SK-N-SH treated with all-trans-retinoic acid at 6 μM for 48 hours (cell line): ENCODE results near the gene SDF4.

Experiments used
- ATAC-seq: fragments of 200-7000 bp; cut with Tn5 transposase; 3 replicates; pipeline ENCODE4 v1.9.1; 2020; ENCODE audit warnings: mild to moderate bottlenecking, moderate library complexity
- ARNTL ChIP-seq: fragments of 450-650 bp; formaldehyde crosslinking; IDR thresholded peaks from 2 replicates; pipeline ENCODE4 v1.5.0; 2020; ENCODE audit warnings: low read depth, mild to moderate bottlenecking, moderate library complexity, borderline replicate concordance
- BACH2 ChIP-seq: fragments of 250-450 bp; sonication (Bioruptor Pico); IDR thresholded peaks from 2 replicates; pipeline ENCODE4 v1.9.0; 2021; ENCODE audit warnings: mild to moderate bottlenecking, borderline replicate concordance
- CREB5 ChIP-seq: fragments of 250-450 bp; sonication (Bioruptor Pico); IDR thresholded peaks from 2 replicates; pipeline ENCODE4 v1.5.1; 2020; ENCODE audit warnings: low read depth, mild to moderate bottlenecking, moderate library complexity
- CSDC2 ChIP-seq: fragments of 250-450 bp; sonication (Bioruptor Pico); IDR thresholded peaks from 2 replicates; pipeline ENCODE4 v1.5.0; 2020; ENCODE audit warnings: mild to moderate bottlenecking, moderate library complexity
- CSRNP3 ChIP-seq: fragments of 250-450 bp; sonication (Bioruptor Pico); IDR thresholded peaks from 2 replicates; pipeline ENCODE4 v1.5.1; 2021; ENCODE audit warnings: mild to moderate bottlenecking, moderate library complexity
- OSR1 ChIP-seq: fragments of 250-450 bp; sonication (Bioruptor Pico); IDR thresholded peaks from 2 replicates; pipeline ENCODE4 v1.8.0; 2022; ENCODE audit warnings: moderate library complexity, mild to moderate bottlenecking, inconsistent platforms
- PATZ1 ChIP-seq: fragments of 250-450 bp; sonication (Bioruptor Pico); IDR thresholded peaks from 2 replicates; pipeline ENCODE4 v1.8.0; 2020; ENCODE audit warnings: mild to moderate bottlenecking, moderate library complexity, borderline replicate concordance
- POU6F1 ChIP-seq: fragments of 250-450 bp; sonication (Bioruptor Pico); IDR thresholded peaks from 2 replicates; pipeline ENCODE4 v1.8.0; 2021; ENCODE audit warnings: low read depth, mild to moderate bottlenecking, moderate library complexity, borderline replicate concordance
- PPARA ChIP-seq: fragments of 250-450 bp; sonication (Bioruptor Pico); IDR thresholded peaks from 2 replicates; pipeline ENCODE4 v1.5.0; 2020; ENCODE audit warnings: mild to moderate bottlenecking, borderline replicate concordance
- RARB ChIP-seq: fragments of 250-450 bp; sonication (Bioruptor Pico); IDR thresholded peaks from 2 replicates; pipeline ENCODE4 v1.8.0; 2021; ENCODE audit warnings: mild to moderate bottlenecking, moderate library complexity
- SNAI2 ChIP-seq: fragments of 250-450 bp; sonication (Bioruptor Pico); IDR thresholded peaks from 2 replicates; pipeline ENCODE4 v1.5.0; 2020; ENCODE audit warnings: mild to moderate bottlenecking, moderate library complexity
- TCF4 ChIP-seq: fragments of 250-450 bp; sonication (Bioruptor Pico); IDR thresholded peaks from 2 replicates; pipeline ENCODE4 v1.8.0; 2021; ENCODE audit warnings: mild to moderate bottlenecking, moderate library complexity, borderline replicate concordance
- TOX ChIP-seq: fragments of 250-450 bp; sonication (Bioruptor Pico); IDR thresholded peaks from 2 replicates; pipeline ENCODE4 v1.8.0; 2021; ENCODE audit warnings: mild to moderate bottlenecking, moderate library complexity, borderline replicate concordance
- TSHZ2 ChIP-seq: fragments of 250-450 bp; sonication (Bioruptor Pico); IDR thresholded peaks from 2 replicates; pipeline ENCODE4 v1.5.0; 2020; ENCODE audit warnings: mild to moderate bottlenecking, moderate library complexity
- ZC3H10 ChIP-seq: fragments of 250-450 bp; sonication (Bioruptor Pico); IDR thresholded peaks from 2 replicates; pipeline ENCODE4 v1.5.1; 2021; ENCODE audit warnings: mild to moderate bottlenecking, moderate library complexity
- ZNF70 ChIP-seq: fragments of 450-650 bp; formaldehyde crosslinking; IDR thresholded peaks from 2 replicates; pipeline ENCODE4 v1.5.0; 2020; ENCODE audit warnings: mild to moderate bottlenecking, moderate library complexity
- ZNF8 ChIP-seq: fragments of 450-650 bp; formaldehyde crosslinking; IDR thresholded peaks from 2 replicates; pipeline ENCODE4 v1.5.0; 2020; ENCODE audit warnings: mild to moderate bottlenecking, moderate library complexity

The SDF4 gene

GRCh38 chr1:1200876-1201810 is 30.7 kb downstream of the SDF4 start:
- TF ChIP-seq TCF4 (CRISPR knock-in tag): no peak
- no peak for TF ChIP-seq ARNTL (CRISPR knock-in tag)
- TF ChIP-seq TSHZ2 (CRISPR knock-in tag): no peak
- TF ChIP-seq RARB (CRISPR knock-in tag): no peak
- TF ChIP-seq BACH2 (CRISPR knock-in tag): no peak
- TF ChIP-seq CSRNP3 (CRISPR knock-in tag): no peak
- no peak for TF ChIP-seq CSDC2 (CRISPR knock-in tag)
- no peak for TF ChIP-seq PPARA
- TF ChIP-seq, all 23 proteins: peak for 0
- peak; percentile 27; the same call in 2 of the 3 replicates for ATAC-seq

GRCh38 chr1:1199961-1200875 is 31.6 kb downstream of the SDF4 start:
- no peak for TF ChIP-seq PPARA
- no peak for TF ChIP-seq RARB (CRISPR knock-in tag)
- no peak for TF ChIP-seq OSR1
- TF ChIP-seq CSRNP3 (CRISPR knock-in tag): no peak
- no peak for TF ChIP-seq TCF4 (CRISPR knock-in tag)
- TF ChIP-seq SNAI2: no peak
- no peak for TF ChIP-seq ZNF70 (CRISPR knock-in tag)
- TF ChIP-seq TOX (CRISPR knock-in tag): no peak
- TF ChIP-seq PATZ1 (CRISPR knock-in tag): no peak
- ATAC-seq: no peak

GRCh38 chr1:1199141-1199960 is 32.5 kb downstream of the SDF4 start:
- no peak for ATAC-seq
- TF ChIP-seq CREB5 (CRISPR knock-in tag) (no peak), ZNF8 (CRISPR knock-in tag) (no peak), PATZ1 (CRISPR knock-in tag) (no peak), RARB (CRISPR knock-in tag) (no peak), CSRNP3 (CRISPR knock-in tag) (no peak), OSR1 (no peak), CSDC2 (CRISPR knock-in tag) (no peak), BACH2 (CRISPR knock-in tag) (no peak), ZC3H10 (no peak), POU6F1 (CRISPR knock-in tag) (no peak)
